Mesothelial cell of epicardium (in vitro differentiated cells): ENCODE measurements around the gene HOXD4. TPM values are rescaled to one million over a fixed set of nuclear protein-coding genes. Genes with fewer than 3 reads are reported as not detected.

ENCODE experiments used
- DNase-seq, 2 experiments: peaks; one replicate each; pipeline ENCODE4 v3.0.0; 2021; ENCODE audit warnings: low spot score in 2 of 2; ENCODE audit not compliant: unreplicated experiment in 2 of 2
- H3K27ac Mint-ChIP-seq: 2 replicates; pipeline ENCODE4 v1.8.0; 2021; ENCODE audit warnings: mixed read lengths
- H3K27me3 Mint-ChIP-seq: 2 replicates; pipeline ENCODE4 v1.8.0; 2021; ENCODE audit warnings: low read depth, mixed read lengths
- H3K36me3 Mint-ChIP-seq: 2 replicates; pipeline ENCODE4 v1.8.0; 2021; ENCODE audit warnings: mixed read lengths
- H3K4me1 Mint-ChIP-seq: 2 replicates; pipeline ENCODE4 v1.8.0; 2021; ENCODE audit warnings: mixed read lengths
- H3K4me3 Mint-ChIP-seq: 2 replicates; pipeline ENCODE4 v1.8.0; 2021; ENCODE audit warnings: mild to moderate bottlenecking, moderate library complexity, mixed read lengths
- H3K9me3 Mint-ChIP-seq: 2 replicates; pipeline ENCODE4 v1.8.0; 2021; ENCODE audit warnings: mixed read lengths
- total RNA-seq: library from RNA; stranded (reverse); gene quantifications from 3 replicates; pipeline ENCODE4 v1.2.1, GENCODE V29; 2021
- TF ChIP-seq, protein P1 (sequence below): fragments of 200-600 bp; sonication (generic); IDR thresholded peaks from one replicate; pipeline ENCODE4 v1.5.0; 2021; ENCODE audit warnings: antibody characterized with exemption; ENCODE audit not compliant: unreplicated experiment

Gene HOXD4
- total RNA-seq, 1 donor from 2014 or later = 0.67 TPM

DNA sequence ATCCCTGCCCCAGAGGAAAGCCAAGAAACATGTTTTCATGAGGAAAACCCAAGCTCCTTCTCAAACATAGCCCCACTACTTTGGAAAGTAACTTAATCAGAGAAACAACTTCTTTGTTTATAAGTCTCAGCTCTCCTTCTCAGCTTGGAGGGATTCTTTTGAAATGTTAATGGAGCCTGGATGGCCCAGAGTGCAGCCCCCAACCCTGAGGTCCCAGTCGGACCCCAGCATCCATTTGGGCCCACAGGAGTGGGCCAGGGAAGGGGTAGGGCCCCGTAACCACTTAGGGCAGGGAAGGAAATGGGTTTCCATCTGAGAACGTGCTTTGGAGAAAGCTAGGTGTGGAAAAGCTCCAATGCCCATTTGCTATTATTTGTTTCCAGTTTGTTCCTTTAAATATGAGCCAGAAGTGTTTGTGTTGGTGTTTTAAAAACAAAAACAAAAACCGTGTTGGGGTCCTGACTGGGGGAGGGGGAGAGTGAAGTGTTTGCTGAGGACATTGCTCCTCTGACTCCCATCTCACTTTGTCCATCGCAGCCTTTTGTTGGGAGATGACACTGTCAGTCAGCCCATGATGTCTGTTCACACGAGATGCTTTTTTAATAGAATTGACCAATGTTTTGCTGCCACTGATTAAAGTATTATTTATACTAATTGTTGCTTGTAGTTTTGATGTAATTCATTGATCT is 4.2 kb downstream of the HOXD4 start:
- TF ChIP-seq, protein P1, sequence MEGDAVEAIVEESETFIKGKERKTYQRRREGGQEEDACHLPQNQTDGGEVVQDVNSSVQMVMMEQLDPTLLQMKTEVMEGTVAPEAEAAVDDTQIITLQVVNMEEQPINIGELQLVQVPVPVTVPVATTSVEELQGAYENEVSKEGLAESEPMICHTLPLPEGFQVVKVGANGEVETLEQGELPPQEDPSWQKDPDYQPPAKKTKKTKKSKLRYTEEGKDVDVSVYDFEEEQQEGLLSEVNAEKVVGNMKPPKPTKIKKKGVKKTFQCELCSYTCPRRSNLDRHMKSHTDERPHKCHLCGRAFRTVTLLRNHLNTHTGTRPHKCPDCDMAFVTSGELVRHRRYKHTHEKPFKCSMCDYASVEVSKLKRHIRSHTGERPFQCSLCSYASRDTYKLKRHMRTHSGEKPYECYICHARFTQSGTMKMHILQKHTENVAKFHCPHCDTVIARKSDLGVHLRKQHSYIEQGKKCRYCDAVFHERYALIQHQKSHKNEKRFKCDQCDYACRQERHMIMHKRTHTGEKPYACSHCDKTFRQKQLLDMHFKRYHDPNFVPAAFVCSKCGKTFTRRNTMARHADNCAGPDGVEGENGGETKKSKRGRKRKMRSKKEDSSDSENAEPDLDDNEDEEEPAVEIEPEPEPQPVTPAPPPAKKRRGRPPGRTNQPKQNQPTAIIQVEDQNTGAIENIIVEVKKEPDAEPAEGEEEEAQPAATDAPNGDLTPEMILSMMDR = no peak
- DNase-seq = no peak
- Mint-ChIP-seq H3K9me3 (no peaks in the 10 kb centered on the region), H3K4me1 (peaks cover 14% of the 10 kb centered on the region), H3K4me3 (no peak overlapping the region), H3K36me3 (no peaks in the 10 kb centered on the region), H3K27ac (no peak overlapping the region), H3K27me3 (peaks cover 96% of the 10 kb centered on the region)

DNA sequence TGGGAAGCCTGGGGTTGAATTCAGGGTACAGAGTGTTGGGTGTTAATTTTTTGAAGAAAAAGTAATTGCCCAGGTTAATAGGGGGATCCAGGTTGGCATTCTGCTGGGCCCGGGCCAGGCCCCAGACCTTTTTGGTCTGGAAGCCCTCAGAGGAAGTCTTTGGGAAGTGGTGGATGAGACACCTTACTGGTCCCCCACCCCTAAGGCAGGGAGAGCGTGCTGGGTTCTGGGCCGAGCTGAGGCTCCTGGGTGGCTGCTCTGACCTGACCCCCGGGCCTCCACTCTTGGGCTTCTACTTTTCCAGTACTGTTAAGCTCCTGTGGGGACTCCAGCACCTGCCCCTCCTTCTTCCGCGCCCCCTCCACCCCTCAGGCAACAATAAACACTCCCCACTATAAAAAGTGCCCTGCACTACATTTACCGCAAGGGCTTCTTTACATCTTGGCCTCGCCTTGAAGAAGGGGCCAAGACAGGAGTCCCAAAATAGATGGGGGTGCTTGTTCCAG is 5.0 kb downstream of the HOXD4 start:
- Mint-ChIP-seq H3K9me3 (no peaks in the 10 kb centered on the region), H3K27me3 (peaks cover 96% of the 10 kb centered on the region), H3K27ac (no peak overlapping the region), H3K4me1 (peaks cover 15% of the 10 kb centered on the region), H3K4me3 (no peak overlapping the region), H3K36me3 (no peaks in the 10 kb centered on the region)
- DNase-seq = no peak
- TF ChIP-seq, protein P1 = no peak

DNA sequence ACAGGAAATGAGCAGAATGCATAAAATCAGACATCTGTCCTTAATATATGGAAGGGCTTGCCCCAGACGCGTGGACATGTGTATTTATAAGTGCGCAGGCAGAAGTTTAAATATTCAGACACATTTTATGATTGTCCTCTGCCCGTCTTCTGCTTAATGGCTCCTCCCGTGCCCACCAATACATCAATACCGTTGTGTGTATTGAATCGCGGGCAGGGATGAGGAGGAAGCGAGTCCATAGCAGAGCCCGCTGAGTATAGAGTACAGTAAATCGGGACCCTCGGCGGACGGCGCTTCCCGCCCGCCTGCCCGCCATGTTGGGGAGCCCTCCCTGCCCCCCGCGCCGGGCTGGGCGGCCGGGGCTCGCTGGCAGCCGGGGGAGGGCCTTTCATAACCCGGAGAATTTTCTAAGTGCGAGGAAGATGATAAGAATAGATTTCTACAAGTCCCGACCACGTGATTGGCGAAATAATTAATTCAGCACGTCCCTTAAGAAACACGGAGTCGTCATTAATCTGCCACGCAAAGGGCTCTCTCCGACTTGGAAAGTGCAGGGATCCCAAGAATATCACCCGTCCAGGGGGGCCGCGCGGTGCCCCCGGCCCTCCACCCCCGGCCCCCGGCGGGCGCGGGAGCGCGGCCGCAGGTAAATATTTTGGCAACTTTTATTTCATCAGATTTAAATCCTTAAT is 5.6 kb downstream of the HOXD4 start, which contains the start of gene HOXD3:
Gene HOXD3 (plus strand): TSS at position 501 of the 692 bp plus-strand sequence. CDS start 11,808 bp downstream, outside the sequence.
- H3K4me3 Mint-ChIP-seq = peak within 1 kb of the TSS; percentile 22
- TF ChIP-seq, protein P1 = no peak
- peaks cover 97% of the 10 kb centered on the region for H3K27me3 Mint-ChIP-seq
- H3K4me1 Mint-ChIP-seq = peaks cover 13% of the 10 kb centered on the region
- no peak within 1 kb of the TSS for H3K27ac Mint-ChIP-seq
- H3K9me3 Mint-ChIP-seq = no peaks in the 10 kb centered on the region
- DNase-seq = no peak
- no peaks in the 10 kb centered on the region for H3K36me3 Mint-ChIP-seq

DNA sequence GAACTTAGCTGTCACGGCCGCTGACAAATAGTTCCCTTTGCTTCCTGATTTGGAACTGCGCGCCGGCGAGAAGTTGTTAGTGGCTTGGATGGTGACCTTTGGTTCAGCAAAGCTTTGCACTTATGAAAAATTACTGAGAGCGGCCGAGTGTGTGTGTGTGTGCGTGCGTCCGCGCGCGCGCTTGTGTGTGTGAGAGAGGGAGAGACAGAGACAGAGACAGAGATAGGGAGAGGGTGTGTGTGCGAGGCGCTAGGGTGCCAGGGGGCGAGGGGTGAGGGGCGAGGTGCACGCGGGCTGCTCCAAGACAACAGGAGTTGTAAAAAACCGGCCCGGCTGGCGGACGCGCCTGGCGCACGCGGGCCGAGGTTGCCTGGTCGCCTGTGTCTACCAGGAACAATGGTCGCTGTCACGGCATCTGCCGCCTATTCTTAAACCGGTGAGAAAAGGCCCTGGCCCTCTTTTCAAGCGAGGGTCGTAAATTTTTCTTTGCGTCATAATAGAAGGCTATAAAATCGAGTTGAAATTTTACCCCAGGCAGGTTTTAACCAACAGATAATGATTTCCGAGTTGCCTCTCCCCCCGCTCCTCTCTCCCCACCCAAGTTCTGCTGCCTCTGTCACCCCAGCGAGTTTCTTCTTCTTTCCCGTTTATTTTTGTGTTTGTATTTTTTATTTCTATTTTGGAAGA is 6.3 kb downstream of the HOXD4 start:
- no peaks in the 10 kb centered on the region for H3K9me3 Mint-ChIP-seq
- no peak overlapping the region for H3K27ac Mint-ChIP-seq
- peaks cover 13% of the 10 kb centered on the region for H3K4me1 Mint-ChIP-seq
- TF ChIP-seq, protein P1 = no peak
- peaks cover 97% of the 10 kb centered on the region for H3K27me3 Mint-ChIP-seq
- no peaks in the 10 kb centered on the region for H3K36me3 Mint-ChIP-seq
- no peak for DNase-seq
- peak overlapping the region; percentile 22 for H3K4me3 Mint-ChIP-seq

DNA sequence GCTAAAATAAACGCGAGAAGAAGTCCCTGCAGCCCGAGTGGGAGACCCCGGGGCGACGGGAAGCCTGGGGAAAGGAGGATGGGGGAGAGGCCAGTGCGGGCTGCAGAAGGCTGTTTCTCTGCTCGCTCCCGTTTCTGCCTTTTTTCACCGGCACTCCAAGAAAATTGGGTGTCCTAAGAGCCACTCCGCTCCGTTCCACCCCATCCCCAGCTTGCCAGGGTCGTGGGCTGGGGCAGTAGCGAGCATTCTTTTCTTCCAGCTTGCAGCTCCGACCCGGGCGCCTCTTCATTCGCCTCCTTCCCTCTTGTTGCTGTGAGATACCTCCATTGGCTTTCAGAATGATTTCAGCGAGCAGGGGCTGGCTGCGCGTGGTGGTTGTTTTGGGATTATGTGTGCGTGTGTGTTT is 6.8 kb downstream of the HOXD4 start:
- H3K27ac Mint-ChIP-seq = no peak overlapping the region

More for the DNA sequence above, 6.8 kb downstream of the HOXD4 start:
- no peaks in the 10 kb centered on the region for H3K9me3 Mint-ChIP-seq
- peaks cover 96% of the 10 kb centered on the region for H3K27me3 Mint-ChIP-seq
- no peaks in the 10 kb centered on the region for H3K36me3 Mint-ChIP-seq
- TF ChIP-seq, protein P1 = no peak
- DNase-seq = no peak
- peak overlapping the region; percentile 19 for H3K4me3 Mint-ChIP-seq
- peaks cover 13% of the 10 kb centered on the region for H3K4me1 Mint-ChIP-seq
